Brain microvascular endothelial cell (primary cell): Measurements from ENCODE around the gene NDUFS7.

ENCODE experiments used
- DNase-seq: peaks from one replicate; pipeline ENCODE4 v3.0.0-alpha.2; 2020
- H3K27ac ChIP-seq: fragments of 250-450 bp; sonication (Bioruptor Pico); 2 replicates; pipeline ENCODE4 v1.5.1; 2020; ENCODE audit warnings: mild to moderate bottlenecking, moderate library complexity
- H3K27me3 ChIP-seq: fragments of 250-450 bp; sonication (Bioruptor Pico); replicated peaks from 2 replicates; pipeline ENCODE4 v1.5.1; 2020; ENCODE audit warnings: mild to moderate bottlenecking
- H3K36me3 ChIP-seq: fragments of 250-450 bp; sonication (Bioruptor Pico); replicated peaks from 2 replicates; pipeline ENCODE4 v1.5.1; 2020; ENCODE audit warnings: mild to moderate bottlenecking
- H3K4me3 ChIP-seq: 2 replicates; pipeline ENCODE4 v1.5.1; 2011; ENCODE audit warnings: low read depth, mild to moderate bottlenecking, control low read depth, low read length, moderate library complexity
- in situ Hi-C: cut with HindIII; loops from 2 replicates; pipeline ENCODE4 v1.10.0; 2017; ENCODE audit warnings: low sequenced_read_pairs, low pct_ligation_motif_present
- TF ChIP-seq, protein P1 (sequence below): IDR thresholded peaks from 2 replicates; pipeline ENCODE4 v1.5.1; 2011; ENCODE audit warnings: low read depth, mild to moderate bottlenecking, moderate library complexity, low read length, control low read depth, inconsistent platforms; ENCODE audit errors: missing control alignments

NDUFS7 gene

DNA sequence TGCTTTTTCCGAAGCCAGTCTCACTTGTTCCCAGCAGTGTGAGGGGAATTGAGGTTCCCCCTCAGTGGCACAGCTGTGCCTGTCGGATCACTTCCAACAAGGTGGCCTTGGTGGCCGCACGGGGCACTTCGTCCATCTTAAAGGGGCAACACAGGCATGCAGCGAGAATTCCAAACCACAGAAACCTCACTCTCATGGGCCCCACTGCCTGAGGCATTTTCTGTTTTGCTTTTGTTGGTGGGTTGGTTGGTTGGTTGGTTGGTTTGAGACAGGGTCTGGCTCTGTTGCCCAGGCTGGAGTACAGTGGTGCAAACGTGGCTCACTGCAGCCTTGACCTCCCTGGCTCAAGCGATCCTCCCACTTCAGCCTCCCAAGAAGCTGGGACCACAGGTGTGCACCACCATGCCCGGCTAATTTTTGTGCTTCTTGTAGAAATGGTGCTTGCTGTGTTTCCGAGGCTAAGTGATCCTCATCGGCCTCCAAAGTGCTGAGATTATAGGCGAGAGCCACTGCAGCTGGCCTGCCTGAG is 3.7 kb upstream of the NDUFS7 start:
- TF ChIP-seq, protein P1, sequence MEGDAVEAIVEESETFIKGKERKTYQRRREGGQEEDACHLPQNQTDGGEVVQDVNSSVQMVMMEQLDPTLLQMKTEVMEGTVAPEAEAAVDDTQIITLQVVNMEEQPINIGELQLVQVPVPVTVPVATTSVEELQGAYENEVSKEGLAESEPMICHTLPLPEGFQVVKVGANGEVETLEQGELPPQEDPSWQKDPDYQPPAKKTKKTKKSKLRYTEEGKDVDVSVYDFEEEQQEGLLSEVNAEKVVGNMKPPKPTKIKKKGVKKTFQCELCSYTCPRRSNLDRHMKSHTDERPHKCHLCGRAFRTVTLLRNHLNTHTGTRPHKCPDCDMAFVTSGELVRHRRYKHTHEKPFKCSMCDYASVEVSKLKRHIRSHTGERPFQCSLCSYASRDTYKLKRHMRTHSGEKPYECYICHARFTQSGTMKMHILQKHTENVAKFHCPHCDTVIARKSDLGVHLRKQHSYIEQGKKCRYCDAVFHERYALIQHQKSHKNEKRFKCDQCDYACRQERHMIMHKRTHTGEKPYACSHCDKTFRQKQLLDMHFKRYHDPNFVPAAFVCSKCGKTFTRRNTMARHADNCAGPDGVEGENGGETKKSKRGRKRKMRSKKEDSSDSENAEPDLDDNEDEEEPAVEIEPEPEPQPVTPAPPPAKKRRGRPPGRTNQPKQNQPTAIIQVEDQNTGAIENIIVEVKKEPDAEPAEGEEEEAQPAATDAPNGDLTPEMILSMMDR, result no peak
- Histone ChIP-seq H3K36me3 (peaks cover 9% of the 10 kb centered on the region), H3K27me3 (no peaks in the 10 kb centered on the region), H3K4me3 (no peak overlapping the region), H3K27ac (no peak overlapping the region)
- in situ Hi-C loops, result loop anchor here (10.0 kb wide), 1 partner anchor 95 kb away; the partner anchor contains the start of gene EFNA2
- DNase-seq, result no peak

DNA sequence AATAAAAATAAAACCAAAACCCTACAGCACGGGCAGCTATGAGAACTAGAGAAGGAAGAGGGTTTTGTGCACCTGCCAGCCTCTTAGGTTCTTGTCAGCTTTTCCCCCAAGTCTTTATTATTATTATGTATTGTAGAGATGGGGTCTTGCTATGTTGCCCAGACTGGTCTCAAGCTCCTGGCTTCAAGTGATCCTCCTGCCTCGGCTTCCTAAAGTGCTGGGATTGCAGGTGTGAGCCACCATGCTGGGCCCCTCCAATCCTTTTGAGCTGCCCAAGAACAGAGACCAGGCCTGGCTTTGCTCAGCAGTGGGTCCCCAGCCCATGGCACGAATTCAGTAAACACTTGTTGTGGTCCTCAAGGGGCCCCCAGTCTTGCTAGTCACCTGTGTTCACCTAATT is 1.5 kb upstream of the NDUFS7 start:
- Histone ChIP-seq H3K36me3 (peaks cover 5% of the 10 kb centered on the region), H3K27me3 (no peaks in the 10 kb centered on the region), H3K27ac (no peak overlapping the region), H3K4me3 (no peak overlapping the region)
- TF ChIP-seq, protein P1, result no peak
- in situ Hi-C loops, result no loop called here
- no peak for DNase-seq

DNA sequence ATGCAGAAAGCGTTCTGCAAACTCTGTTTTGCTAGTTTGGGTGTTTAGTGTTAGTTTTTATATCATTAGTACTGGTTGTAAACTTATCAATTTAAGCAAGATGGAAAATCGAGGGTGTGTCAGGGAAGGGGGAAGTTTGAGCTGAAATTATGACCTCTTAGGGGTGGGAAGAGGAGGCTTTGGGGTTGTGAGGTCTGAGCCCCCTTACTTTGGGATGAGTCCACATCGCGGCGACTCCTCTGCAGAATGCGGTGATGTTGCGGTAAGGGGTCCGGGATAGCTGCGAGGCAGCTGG is 743 bp upstream of the NDUFS7 start:
- no peak for DNase-seq
- H3K36me3 ChIP-seq, result no peaks in the 10 kb centered on the region
- H3K27me3 ChIP-seq, result no peaks in the 10 kb centered on the region
- no peak overlapping the region for H3K27ac ChIP-seq
- no peak overlapping the region for H3K4me3 ChIP-seq
- TF ChIP-seq, protein P1, result no peak
- in situ Hi-C loops, result no loop called here

DNA sequence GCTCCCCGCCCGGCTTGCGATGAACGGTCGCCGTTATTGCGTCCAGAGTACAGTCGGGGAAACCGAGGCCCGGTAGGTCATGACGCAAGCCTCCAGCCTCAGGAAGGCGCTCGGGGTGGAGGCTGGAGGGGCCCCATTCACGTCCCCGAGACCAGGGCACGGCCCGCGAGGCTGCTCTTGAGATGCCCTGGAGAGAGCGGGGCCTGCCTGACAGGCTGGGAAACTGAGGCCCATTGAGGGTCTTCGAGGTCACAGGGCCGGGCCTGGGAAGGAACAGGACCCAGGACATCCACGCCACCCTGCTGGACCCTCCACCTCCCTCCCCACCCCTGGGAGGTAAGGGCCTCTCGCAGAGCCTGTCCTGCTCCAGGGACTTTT is 367 bp downstream of the NDUFS7 start:
- H3K27ac ChIP-seq, result peak overlapping the region; percentile 60
- no peaks in the 10 kb centered on the region for H3K27me3 ChIP-seq
- TF ChIP-seq, protein P1, result no peak
- in situ Hi-C loops, result no loop called here
- H3K36me3 ChIP-seq, result peaks cover 5% of the 10 kb centered on the region
- DNase-seq, result no peak
- peak overlapping the region; percentile 93 for H3K4me3 ChIP-seq

DNA sequence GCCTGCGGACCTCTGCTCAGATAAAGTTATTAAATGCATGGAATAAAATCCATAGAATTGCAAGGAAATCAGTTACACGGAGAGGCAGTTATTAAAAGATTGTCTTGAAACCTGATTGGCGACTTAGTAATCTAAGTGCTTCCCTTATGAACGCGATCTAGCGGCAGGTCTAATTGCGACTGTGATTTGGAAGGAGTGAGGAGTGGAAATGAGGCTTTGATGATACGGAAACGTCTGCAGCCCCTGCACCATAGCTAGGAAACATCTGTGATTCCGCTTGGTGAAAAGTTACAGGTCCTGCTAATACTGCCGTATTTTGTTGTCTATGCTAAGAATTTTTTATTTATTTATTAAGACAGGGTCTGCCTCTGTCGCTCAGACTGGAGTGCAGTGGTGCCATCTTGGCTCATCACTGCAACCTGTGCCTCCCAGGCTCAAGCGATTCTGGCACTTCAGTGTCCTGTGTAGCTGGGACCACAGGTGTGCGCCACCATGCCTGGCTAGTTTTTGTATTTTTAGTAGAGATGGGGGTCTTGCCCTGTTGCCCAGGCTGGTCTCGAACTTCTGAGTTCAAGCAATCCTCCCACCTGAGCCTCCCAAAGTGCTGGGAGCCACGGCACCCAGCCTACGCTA is 887 bp downstream of the NDUFS7 start:
- no peak for DNase-seq
- H3K36me3 ChIP-seq, result peaks cover 10% of the 10 kb centered on the region
- in situ Hi-C loops, result no loop called here
- TF ChIP-seq, protein P1, result no peak
- H3K27me3 ChIP-seq, result no peaks in the 10 kb centered on the region
- H3K4me3 ChIP-seq, result peak overlapping the region; percentile 93
- no peak overlapping the region for H3K27ac ChIP-seq

DNA sequence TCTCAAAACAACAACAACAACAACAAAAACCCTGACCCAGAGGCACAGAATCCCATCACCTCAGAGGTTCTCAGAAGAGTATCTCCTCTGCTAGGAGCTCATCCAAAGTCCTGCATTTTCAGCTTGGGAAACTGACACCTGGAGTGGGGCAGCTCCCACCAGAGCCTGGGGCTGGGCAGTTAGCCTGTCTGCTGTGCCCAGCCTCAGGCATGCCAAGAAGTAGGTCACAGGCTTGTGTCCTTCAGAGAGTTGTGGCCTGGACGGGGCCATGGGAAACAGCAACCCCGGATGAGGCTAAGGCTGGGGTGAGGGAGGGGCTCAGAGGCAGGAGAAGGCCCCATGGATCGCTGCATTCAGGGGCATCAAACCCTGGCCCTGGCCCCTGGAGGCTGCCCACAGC is 2.1 kb downstream of the NDUFS7 start:
- Histone ChIP-seq H3K27me3 (no peaks in the 10 kb centered on the region), H3K4me3 (no peak overlapping the region), H3K36me3 (peaks cover 13% of the 10 kb centered on the region), H3K27ac (no peak overlapping the region)
- TF ChIP-seq, protein P1, result no peak
- in situ Hi-C loops, result no loop called here
- DNase-seq, result no peak
